ENCODE results near the gene TK2.
"Not testable (repeated sequence)": the region's sequence is repeated elsewhere in the genome, so short reads cannot be mapped to it uniquely, and the experiment has no call there.

TK2 gene

GRCh38 chr16:66503030-66503429, 46.9 kb downstream of the TK2 start:
- no peak for DNase-seq (ENCODE audit: low read depth in 2 of 2)

GRCh38 chr16:66502020-66502913, 47.7 kb downstream of the TK2 start:
- no peak for DNase-seq (ENCODE audit: low read depth in 2 of 2)

- not testable (repeated sequence) for DNase-seq (ENCODE audit: low read depth in 2 of 2)
Measured at GRCh38 chr16:66501563-66501962, 48.4 kb downstream of the TK2 start.

DNA sequence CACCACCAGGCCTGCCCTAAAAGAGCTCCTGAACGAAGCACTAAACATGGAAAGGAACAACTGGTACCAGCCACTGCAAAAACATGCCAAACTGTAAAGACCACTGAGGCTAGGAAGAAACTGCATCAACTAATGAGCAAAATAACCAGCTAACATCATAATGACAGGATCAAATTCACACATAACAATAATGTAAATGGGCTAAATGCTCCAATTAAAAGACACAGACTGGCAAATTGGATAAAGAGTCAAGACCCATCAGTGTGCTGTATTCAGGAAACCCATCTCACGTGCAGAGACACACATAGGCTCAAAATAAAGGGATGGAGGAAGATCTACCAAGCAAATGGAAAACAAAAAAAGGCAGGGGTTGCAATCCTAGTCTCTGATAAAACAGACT, 52.0 kb downstream of the TK2 start:
- DNase-seq (ENCODE audit: low read depth in 2 of 2) = not testable (repeated sequence)

DNA sequence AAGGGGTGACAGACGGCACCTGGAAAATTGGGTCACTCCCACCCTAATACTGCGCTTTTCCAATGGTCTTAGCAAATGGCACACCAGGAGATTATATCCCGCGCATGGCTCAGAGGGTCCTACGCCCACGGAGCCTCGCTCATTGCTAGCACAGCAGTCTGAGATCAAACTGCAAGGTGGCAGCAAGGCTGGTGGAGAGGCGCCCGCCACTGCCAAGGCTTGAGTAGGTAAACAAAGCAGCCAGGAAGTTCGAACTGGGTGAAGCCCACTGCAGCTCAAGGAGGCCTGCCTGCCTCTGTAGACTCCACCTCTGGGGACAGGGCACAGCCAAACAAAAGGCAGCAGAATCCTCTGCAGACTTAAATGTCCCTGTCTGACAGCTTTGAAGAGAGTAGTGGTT, 53.7 kb downstream of the TK2 start:
- not testable (repeated sequence) for DNase-seq (ENCODE audit: low read depth in 2 of 2)

DNA sequence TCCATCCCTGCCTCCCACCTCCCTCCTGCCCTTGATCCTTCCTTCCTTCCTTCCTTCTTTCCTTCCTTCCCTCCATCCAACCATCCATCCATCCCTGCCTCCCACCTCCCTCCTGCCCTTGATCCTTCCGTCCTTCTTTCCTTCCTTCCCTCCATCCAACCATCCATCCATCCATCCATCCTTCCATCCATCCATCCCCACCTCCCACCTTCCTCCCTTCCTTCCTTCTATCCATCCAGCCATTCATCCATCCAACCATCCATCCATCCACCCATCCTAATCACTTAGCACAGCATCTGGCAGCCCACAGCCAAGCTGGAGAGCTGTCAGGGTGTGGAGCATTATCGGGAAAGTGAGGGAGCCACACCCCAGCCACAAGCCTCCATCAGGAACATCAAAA, 54.5 kb downstream of the TK2 start:
- no peak for DNase-seq (ENCODE audit: low read depth in 2 of 2)

DNA sequence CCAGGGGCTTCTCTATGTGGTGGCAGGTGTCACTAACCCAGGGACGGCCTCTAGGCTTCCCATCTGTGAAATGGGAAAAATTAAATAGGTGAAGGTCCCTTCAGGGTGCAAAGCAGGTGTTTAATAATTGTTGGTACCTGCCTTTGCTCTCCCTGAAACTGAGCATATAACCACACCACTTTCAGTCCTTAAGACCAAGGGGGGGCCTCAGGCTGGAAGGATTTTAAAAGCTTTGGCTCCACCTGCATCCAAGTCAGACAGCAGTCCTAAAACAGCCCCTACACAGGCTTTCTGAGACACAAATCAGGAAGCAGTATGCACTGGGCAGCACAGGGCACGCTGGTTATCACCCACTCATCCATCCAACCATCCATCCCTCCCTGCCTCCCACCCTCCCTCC, 55.0 kb downstream of the TK2 start:
- DNase-seq (ENCODE audit: low read depth in 2 of 2) = no peak

- DNase-seq (ENCODE audit: low read depth in 2 of 2) = no peak
Measured at GRCh38 chr16:66493490-66494401, 56.2 kb downstream of the TK2 start.

- no peak for DNase-seq (ENCODE audit: low read depth in 2 of 2)
Measured at GRCh38 chr16:66491716-66492064, 58.2 kb downstream of the TK2 start.

DNA sequence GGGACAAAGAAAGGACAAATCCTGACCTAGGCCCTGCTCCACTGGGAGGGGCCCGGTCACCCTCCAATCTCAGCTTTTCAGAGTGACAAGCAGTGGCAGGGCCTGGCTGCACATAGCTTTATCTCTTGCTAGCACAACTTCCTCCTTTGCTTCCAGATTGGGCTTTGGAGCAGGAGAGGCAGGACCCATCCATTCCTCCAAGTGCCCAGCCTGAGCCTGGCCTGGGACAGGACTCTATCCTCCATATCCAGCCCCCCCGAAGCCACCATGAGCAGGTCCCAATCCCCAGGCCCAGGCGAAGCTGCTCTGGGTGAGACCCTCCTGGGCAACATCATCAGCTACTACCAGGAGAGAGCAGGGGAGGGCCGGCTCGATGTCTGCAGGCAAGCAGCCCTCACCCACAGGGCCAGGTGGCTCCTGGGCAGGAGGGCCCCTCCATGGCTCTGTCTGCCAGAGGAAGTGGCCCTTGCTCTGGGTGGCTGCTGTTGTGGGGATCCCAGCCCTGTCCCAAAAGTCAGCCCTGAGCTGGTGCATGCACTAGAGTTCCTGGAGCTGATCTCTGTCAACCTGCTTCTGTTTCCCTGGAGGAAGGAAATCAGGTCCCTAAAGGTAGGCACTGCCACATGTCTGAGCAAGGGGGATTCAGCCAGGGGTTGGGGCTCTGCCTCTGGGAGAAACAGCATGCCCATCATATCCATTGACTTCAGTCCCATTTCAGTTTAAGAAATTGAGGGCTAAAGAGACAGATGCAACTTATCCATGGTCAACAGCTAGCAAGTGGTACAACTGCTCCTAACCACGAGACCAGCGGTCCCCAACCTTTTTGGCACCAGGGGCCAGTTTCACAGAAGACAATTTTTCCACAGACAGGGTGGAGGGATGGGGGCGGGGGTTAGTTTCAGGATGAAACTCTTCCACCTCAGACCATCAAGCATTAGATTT, 58.9 kb downstream of the TK2 start:
- DNase-seq (ENCODE audit: low read depth in 2 of 2) = no peak

- no peak for DNase-seq (ENCODE audit: low read depth in 2 of 2)
Measured at GRCh38 chr16:66489818-66490217, 60.1 kb downstream of the TK2 start.

DNA sequence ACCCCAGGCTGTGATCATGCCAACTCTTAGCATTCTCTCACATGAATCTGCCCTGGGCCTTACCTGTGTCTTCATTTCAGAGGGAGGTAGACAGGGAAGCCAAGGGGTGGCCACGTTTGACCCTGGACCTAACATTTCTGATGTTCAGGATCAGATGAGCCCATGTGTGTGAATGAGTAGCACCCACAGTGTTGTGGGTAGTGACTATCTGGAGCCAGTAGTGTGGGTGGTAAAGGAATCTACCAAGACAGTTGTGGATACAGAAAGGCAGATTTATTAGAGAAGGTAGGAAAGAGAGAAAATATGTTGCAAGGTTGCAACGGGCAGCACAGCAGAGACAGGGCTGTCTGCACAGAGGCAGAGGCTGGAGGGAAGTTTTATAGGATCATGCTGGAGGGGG, 60.5 kb downstream of the TK2 start:
- DNase-seq (ENCODE audit: low read depth in 2 of 2) = no peak

DNA sequence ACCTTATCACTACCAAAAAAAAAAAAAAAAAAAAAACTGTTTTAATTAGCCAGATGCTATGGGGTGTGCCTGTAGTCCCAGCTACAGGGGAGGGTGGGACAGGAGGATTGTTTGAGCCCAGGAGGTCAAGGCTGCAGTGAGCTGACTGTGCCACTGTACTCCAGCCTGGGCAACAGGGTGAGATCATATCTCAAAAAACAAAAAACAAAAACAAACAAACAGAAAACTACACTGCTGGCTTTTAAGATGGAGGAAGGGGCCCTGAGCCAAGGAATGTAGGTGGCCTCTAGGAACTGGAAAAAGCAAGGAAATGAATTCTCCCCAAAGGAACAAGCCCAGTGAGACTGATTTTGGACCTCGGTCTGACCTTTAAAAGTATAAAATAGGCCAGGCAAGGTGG, 61.4 kb downstream of the TK2 start:
- DNase-seq (ENCODE audit: low read depth in 2 of 2) = no peak

DNA sequence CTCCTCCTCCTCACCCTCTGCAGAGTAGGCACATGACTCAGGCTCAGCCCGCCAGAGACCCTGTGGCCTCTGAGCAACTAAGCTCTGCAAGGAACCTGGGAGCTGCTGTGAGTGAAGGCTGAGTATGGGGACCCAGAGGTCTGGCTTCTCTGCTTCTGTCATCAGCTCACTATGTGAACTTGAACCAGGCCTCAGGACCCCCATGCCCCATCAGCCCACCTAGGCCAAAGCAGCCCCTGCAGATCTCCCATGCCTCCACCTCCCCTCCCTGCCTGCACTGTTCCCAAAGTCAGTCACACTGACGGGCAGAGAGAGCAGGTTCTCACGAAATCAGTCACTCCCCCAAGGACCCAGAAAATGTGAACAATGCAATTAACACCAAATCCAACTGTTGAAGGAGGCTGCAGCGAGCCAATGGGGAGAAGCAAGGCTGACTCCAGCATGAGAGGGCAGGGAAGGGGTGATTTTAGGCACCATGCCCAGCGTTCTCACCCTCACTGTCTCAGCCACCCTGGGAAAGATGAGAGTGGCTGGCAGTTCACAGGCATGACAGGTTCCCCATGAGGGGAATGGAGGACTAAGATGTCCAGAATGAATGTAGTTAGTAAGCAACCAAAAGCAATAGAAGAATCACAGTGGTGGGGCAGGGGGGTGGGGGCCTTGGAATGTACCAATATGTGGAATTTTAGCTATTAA, 62.2 kb downstream of the TK2 start:
- DNase-seq (ENCODE audit: low read depth in 2 of 2) = no peak

- DNase-seq (ENCODE audit: low read depth in 2 of 2) = no peak
Measured at GRCh38 chr16:66486773-66487579, 62.9 kb downstream of the TK2 start.

DNA sequence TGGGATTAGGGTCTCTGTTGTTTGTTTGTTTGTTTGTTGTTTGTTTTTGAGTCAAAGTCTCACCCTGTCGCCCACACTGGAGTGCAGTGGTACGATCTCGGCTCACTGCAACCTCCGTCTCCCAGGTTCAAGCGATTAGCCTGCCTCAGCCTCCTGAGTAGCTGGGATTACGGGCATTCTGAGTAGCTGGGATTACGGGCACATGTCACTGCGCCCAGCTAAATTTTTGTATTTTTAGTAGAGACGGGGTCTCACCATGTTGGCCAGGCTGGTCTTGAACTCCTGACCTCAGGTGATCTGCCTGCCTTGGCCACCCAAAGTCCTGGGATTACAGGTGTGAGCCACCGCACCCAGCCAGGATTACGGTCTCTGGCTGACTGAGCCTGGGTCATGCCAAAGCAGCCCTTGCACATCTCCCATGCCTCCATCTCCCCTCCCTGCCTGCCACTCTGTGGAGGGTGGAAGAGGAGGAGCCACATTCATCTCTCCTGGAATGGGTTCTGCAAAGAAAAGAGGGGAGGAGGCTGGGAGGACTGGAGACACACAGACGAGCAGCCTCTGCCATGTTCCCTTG, 63.6 kb downstream of the TK2 start:
- no peak for DNase-seq (ENCODE audit: low read depth in 2 of 2)

- DNase-seq (ENCODE audit: low read depth in 2 of 2) = no peak
Measured at GRCh38 chr16:66485376-66485775, 64.5 kb downstream of the TK2 start.

- DNase-seq (ENCODE audit: low read depth in 2 of 2) = no peak
Measured at GRCh38 chr16:66484453-66485213, 65.3 kb downstream of the TK2 start.
